ENCODE results near the gene DDR2. TPM values are rescaled to one million over a fixed set of nuclear protein-coding genes. Genes with fewer than 3 reads are reported as not detected.
"Not testable (repeated sequence)": the region's sequence is repeated elsewhere in the genome, so short reads cannot be mapped to it uniquely, and the experiment has no call there.

The DDR2 gene
- total RNA-seq, 1 donor from 2014 or later = 6.5 TPM

DNA sequence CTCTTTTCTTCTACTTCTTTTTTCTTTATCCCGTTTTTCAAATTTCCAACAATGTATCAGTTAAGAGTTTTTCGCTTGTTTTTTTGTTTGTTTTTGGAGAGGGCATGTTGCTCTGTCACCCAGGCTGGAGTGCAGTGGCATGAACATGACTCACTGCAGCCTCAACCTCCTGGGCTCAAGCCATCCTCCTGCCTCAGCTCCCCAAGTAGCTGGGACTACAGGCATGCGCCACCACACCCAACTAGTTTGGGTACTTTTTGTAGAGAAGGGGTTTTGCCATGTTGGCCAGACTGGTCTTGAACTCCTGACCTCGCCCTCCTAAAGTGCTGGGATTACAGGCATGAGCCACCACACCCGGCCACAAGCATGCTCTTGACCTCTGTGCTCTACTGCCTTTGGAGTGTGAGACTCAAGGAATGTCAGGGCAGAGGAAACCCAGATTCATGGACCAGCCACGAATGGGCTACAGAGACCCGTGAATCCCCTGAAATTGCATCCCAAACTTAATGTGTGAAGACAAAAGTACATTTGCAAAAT, 93.1 kb downstream of the DDR2 start:
- DNase-seq = no peak

DNA sequence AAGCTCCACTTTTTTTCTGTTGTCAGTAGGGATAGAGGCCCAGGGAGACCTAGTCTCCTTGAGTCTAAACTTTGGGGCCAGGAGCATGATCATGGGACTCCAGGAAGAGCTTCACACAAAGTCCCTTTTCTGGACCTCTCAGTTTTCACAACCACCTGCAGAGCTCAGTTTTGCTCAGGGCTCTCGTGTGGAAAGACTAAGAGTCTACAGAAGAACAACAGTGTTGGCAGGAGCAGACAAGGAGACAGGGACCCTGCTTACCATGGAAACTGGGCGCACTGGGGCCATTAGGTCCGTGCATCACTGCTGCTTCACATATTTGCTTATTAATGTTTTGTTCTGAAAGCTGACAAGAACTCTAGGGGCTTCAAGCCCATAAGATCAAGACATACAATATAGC, 94.3 kb downstream of the DDR2 start:
- DNase-seq = no peak

DNA sequence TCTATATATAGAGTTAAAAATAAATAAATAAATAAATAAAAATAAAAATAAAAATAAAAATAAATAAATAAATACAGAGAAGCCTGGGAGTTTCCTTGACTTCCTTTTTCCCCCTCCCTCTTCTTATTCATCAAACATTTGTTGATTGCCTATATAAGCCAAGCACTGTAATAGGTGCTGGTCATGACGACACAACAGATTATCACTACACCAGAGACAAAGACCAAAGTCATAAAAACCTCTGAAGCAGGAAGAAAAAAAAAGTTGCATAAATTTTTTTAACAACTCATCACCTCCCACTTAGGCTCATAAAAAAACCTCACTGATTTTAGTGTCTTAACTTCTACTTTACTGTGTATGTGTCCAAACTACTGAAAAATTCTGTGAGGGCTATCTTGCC, 95.2 kb downstream of the DDR2 start:
- not testable (repeated sequence) for DNase-seq

DNA sequence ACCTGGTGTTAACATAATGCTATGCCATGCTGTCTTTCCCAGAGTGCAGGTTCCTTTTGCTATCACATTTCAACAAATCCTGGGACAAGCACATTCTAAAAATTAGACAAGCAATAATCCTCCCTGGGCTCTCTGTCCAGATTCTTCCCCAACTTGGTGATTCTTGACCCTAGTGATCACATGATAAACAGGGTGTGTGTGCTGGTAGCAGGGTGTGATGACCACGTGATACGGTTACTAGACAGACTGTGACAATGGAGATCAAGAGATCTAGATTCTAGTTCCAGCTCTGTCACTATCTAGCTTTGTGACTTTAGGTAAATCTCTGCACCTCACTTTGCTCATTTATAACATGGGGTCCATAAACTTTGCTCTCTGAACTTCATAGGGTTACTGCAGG, 96.3 kb downstream of the DDR2 start:
- DNase-seq = no peak

DNA sequence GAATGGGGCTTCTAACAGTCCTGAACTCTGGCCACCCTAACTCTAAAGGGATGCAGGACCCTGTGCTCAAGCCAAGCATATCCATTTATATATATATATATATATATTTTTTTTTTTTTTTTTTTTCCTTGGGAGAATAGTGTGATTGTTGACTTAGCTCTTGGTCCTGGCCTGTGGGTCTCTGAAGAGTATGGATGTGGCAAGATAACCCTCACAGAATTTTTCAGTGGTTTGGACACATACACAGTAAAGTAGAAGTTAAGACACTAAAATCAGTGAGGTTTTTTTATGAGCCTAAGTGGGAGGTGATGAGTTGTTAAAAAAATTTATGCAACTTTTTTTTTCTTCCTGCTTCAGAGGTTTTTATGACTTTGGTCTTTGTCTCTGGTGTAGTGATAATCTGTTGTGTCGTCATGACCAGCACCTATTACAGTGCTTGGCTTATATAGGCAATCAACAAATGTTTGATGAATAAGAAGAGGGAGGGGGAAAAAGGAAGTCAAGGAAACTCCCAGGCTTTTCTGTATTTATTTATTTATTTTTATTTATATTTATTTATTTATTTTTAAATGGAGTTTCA, 97.0 kb downstream of the DDR2 start:
- DNase-seq = not testable (repeated sequence)

DNA sequence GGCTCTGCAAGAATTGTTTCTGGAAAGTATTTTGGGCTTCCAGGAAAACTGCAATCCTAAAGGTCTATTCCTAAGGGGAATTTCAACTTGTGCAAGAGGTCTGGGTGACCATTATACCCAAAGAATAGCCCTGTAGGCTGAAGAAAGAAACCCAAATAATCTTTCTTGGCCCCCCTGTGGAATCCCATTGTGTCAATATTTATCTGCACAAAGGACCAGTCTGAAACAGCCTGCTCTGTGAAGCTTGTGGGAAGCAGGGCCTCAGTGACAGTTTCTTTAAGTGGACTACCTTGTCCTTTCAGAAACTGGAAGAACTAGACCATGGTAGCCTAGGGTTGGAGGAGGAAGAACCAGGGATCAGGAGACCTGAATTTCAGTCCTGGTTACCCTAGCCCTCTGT, 99.8 kb downstream of the DDR2 start:
- DNase-seq = no peak

DNA sequence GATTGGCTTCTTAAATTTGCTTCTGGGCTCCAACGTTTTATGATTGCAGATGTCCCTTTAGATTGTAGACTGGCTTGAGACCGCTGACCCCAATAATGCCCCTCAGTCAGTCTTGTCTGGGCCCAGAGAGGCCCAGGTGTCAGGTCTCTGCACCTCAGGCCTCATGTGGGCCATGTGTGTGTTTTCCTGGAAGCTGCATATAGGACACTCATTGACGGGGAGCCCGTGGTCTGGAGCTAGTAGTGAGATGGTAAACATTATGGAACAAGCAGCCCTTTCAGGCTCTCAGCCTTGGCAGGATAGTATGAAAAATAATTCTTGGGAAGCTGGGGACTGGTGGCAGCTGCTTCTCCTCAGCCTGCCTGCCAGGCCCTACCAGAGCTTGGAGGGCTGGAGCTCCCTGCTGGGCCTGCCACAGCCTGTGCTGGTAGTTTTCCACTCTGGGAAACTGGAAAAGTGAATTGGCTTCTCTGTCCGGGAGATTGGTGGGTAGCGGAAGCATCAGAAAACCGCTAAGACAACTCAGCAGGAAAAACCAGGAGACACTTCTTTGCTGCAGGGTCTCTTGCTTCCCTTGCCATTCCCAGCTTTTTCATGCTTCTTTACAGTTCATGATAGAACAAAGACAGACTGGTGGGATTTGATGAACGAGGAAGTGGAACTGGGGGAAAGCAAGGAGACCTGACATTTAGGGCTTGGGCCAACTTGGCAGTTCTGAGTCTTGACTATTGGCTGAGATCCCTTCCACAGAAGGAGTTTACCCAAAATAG, 100.5 kb downstream of the DDR2 start:
- DNase-seq = no peak

DNA sequence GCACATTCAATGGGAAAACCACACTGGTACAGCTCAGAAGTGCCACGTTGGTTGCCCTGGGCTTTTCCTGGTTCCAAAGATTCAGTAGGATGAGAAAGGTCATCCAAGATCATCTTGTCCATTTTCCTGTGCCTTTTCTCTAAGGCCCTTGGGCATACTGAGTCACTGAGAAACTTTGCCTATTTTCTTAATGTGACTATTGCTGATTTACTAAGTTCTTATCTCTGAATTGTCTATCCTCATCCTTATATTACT, 101.0 kb downstream of the DDR2 start:
- no peak for DNase-seq

DNA sequence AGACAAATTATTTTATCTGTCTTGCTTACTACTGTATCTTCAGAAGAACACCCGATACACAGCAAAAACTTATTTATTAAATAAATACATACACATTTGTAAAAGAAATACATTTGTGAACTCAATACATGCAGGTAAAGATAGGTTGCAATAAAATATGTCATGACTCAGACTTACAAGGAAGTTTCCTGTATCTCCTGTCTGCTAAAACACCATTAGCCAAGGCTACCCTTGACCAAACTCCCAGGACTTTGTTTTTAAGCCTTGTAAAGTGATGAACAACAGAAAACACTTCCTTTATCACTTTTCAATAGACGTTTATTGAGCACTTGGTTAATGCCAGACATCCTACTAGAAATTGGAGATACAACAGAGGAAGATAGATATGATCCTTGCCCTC, 101.8 kb downstream of the DDR2 start:
- DNase-seq = no peak

DNA sequence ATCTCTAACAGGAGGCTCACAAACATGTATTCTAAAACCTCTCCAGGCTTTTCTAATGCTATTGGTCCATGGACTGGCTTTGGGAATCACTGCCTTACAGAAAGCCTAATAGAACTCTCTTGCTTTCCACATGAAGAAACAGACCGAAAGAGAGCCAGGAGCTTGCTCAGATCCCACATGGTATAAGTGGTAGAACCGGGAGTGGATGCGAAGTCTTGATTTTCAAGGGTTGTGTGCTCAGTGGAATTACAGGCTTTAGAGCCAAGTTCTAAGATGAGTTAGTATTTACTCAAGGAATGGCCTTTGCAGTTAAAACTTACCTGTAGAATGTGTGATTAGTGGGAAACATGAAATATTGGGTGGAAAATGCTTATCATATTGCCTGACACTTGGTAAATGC, 103.9 kb downstream of the DDR2 start:
- no peak for DNase-seq

DNA sequence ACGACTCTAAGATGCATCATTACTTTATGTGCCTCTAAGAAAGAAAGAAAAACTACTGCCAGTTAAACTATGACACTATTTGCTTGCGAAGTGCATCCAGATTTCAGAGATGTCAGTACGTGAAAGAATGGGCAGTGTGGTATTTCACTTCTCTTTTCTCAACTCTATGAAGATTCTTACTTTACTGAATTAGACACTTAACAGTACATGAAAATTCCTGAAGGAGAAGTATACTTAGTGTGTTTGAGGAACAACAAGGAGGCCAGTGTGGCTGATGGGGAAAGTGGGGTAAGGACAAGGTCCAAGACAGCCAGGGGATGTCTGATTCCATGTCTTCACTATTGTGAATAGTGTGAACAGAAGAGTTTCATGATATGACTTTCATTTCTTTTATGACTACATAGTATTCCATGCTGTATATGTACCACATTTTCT, 104.4 kb downstream of the DDR2 start:
- DNase-seq = no peak

DNA sequence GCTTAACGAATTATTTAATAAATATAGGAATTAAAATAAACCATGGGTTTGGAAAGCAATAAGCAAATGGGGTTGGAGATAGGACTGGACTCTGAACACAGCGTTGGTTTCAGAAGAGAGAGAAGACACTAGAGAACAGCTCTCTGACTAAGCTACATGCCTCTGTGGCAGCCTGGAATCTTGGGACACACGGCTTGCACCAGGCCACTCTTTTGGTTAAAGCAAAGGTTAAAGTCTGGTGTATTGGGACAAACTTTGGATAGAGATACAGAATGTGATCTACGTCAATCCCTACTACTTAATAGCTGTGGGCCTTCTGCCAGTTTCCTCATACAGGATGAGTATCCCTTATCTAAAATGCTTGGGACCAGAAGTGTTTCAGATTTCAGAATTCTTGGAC, 108.5 kb downstream of the DDR2 start:
- no peak for DNase-seq

DNA sequence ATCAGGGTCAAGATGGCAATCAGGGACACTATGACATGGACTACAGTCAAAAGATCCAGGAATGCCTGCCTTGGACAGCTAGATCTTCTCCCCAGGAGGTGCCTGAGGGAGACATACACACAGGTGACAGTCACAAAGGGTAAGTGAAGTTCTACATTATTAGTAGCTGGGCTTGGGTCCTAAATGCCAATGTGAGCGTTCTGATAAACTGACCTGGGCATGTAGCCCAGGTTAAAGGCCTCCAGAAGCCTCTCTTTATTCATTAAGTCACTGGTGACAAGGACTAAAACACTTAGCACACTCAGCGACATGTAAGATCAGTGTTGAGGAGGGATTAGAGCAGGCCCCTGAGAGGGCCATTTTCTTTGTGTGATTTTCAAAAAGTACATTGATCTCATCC, 109.3 kb downstream of the DDR2 start:
- DNase-seq = no peak

DNA sequence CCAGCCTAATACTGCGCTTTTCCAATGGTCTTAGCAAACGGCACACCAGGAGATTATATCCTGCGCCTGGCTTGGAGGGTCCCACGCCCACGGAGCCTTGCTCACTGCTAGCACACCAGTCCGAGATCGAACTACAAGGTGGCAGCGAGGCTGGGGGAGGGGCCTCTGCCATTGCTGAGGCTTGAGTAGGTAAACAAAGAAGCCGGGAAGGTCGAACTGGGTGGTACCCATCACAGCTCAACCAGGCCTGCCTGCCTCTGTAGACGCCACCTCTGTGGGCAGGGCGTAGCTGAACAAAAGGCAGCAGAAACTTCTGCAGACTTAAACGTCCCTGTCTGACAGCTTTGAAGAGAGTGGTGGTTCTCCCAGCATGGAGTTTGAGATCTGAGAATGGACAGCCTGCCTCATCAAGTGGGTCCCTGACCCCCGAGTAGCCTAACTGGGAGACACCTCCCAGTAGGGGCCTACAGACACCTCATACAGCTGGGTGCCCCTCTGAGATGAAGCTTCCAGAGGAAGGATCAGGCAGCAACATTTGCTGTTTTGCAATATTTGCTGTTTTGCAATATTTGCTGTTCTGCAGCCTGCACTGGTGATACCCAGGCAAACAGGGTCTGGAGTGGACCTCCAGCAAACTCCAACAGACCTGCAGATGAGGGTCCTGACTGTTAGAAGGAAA, 114.1 kb downstream of the DDR2 start:
- not testable (repeated sequence) for DNase-seq

DNA sequence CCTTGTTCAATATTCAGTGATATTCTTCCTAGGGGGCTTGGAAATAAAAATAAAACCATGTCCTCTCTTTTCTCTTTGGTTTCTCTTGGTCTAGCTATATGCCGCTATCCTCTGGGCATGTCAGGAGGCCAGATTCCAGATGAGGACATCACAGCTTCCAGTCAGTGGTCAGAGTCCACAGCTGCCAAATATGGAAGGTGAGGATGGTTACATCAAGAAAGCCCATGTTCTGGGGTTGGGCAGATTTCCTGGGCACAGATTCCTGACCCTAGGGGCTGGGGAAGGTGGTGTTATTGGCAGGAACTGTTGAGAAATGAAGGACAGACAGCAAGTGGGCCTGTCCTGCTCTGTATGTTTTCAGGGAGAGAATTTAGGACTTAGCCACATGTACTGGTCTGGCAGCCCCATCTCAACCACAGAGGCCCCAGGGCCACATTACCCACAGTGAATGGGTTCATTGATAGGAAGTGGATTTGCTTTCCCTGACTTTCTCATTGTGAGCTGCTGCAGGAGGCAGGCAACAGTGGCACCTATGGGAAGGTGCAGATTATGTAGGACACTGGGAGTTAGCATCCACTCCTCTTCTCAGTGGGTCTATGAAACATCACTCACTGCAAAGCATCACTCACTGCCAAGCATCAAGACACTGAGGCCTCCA, 120.9 kb downstream of the DDR2 start:
- no peak for DNase-seq

DNA sequence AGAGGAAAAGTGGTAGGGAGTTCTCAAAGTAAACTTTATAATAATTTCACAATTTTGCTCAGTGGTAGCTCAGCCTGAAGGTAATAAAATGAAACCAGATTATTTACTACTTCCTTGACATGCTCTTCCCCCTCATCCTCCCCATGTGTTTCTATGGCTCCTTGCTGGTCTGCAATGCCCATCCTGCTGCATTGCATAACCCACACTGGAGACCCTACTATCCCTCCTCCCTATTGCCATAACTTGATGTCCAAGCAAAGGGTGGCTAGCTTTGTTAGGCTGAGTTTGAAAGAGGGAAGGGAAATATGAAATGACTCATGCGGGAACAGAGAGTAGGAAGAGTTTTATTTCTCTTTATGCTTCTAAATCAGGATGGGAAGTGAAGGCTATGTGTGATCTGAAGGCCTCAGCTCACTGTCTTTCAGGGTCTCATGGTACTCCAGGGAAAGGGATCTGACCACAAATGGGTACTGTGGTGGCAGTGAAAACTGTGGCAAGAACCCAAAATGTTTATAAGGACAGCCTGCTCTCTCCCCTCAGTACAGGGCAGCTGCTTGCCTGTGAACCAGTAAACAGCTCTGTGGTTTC, 121.8 kb downstream of the DDR2 start:
- peak; percentile 15 for DNase-seq

DNA sequence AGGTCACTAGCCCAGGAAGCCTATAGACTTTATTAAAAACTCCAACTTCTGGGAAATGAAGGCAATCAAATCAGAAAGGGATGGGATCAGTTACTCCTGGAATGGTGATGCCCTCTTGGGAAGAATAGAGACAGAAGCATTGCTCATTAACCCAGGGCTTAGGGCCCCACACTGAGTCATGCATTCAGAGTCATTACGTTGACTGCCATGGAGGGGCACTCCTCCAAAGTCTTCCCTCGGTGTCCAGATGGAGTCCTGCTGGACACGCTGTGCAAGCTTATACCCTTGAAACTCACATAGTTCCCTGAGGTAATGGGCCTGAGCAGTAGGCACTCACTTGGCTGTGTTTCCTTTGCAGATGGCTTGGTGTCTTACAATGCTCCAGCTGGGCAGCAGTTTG, 123.0 kb downstream of the DDR2 start:
- DNase-seq = no peak

DNA sequence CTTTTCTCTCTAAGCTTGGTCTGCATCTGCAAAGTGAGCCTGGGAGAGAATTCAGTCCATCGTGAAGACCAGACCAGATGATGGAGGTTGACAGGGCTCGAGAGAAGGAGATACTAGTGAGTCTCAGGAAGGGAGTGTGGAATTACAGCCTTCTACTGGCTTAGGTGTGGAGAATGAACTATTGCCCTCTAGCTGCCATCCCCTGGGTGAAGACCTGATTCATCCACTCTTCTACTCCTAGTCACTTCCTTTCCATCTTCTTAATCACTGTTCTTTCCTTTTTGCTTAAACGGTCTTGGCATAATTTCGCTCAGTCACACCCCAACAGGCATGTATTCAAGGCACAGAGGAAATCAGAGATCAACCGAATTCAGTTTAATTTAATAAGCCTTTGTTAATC, 124.3 kb downstream of the DDR2 start:
- peak; percentile 38 for DNase-seq

DNA sequence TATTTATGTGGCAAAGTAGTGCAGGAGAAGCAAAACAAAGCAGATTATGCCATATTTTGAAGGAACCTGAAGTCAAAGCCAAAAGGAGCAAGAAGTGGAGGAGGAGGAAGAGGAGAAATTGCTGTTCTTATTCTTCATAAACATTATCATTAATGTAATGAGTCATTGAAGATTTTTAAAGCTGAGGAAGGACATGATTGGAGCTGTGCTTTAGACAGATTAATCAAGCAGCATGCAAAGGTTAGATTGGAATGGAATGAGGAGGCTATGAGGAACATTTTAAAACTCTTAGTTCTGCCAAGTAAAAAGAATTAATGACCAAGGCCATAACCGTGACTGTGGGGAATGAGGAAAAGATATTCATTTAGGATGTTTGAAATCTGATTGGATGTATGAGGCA, 125.2 kb downstream of the DDR2 start:
- DNase-seq = peak; percentile 25

DNA sequence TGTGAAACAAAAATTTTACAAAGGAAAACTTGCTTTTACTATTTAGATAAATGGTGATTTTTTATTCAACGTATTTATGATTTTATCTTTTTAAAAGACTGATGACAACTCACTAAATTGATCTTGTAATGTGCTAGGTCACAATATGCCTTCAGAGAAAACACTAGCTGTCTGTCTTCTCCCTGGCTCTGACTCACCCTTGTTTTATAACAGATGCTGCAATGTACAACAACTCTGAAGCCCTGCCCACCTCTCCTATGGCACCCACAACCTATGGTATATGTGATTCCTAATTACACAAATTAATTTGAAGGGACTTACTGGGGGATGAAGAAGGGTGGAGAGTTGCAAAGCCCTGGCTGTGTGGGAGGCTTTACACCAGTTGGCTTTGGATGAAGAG, 133.5 kb downstream of the DDR2 start:
- DNase-seq = no peak

DNA sequence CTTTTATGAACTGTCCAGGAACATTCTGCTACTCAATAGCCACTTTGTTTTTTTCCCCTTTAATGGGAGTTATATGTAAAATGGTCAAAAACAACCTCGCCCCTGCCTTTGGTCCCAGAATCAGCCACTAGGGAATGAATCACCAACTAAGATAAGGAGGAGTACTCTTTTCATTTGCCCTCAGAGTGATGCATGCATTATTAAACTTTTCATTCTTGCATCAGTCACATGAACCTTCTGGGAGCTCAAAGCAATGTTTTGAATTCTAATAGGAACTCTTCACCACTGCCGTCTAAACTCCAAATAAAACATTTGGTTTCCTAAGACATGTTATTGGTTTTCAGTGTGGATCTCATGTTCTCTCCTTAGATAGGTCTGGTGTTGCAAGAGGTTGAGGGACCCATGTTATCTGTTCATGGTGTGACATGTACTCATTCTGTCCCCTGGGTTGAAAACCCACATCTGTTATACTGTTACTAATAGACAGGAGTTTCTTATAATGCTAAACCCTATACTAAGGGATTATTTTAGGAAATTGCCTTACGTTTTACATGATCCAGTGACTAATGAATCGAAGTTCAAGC, 140.4 kb downstream of the DDR2 start:
- no peak for DNase-seq

DNA sequence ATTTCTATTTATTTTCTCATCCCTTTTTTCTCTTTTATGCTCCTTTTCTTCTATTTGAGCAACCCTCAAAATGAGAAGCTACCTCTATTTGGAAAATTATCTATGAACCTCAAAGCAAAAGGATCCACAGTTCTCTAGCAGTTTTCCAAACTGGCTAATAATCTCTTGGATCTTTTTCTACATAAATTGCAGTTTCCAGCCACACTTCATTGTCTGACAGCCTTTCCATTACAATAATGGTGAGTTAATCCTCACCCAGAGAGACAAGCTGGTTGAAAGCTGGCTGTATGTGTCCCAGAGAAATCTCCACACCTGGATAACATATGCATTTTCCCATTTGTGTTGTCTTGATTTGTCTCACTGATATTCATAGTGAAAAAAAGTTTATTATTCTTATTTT, 141.7 kb downstream of the DDR2 start:
- no peak for DNase-seq

DNA sequence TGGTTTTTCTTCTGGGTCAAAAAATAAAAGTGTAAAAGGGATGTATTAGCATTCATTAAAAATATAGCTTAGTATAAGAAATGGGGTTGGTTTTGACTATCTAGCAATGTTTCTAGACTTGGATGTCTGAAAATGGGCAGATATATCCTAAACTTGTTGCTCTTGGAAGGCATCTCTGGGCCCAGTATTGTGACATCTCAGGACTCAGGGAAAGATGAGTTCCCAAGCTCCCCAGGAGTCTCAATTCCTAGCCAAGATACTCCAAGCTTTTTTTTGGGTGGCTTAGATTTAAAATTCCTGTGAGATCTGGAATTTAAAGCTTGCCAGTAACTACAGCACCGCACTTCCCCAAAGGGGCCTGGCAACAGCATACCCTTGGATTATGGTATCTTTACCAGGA, 146.8 kb downstream of the DDR2 start:
- DNase-seq = no peak

All from dermis blood vessel endothelial cell (primary cell).